Measurements from ENCODE around the gene GRID1. TPM values are rescaled to one million over a fixed set of nuclear protein-coding genes. Genes with fewer than 3 reads are reported as not detected.

Gene GRID1
- total and polyA plus RNA-seq, 10 of the 15 experiments (the other 5 are each of a cell fraction or from before 2014, with no cell fraction given), result 0.04 to 0.62 (median 0.08) TPM; not detected in 5

GRCh38 chr10:86333826-86334487, 32.6 kb downstream of the GRID1 start:
- FAIRE-seq, result no peak

More at GRCh38 chr10:86333826-86334487, 32.6 kb downstream of the GRID1 start:
- Histone ChIP-seq H3K9ac (ENCODE audit: control insufficient read depth, insufficient read depth, low read length) (no peak overlapping the region), H4K20me1 (ENCODE audit: control insufficient read depth, insufficient read depth) (no peaks in the 10 kb centered on the region; the same call in 1 of the 2 replicates), H3K4me2 (ENCODE audit: control insufficient read depth, insufficient read depth) (no peak overlapping the region), H2AFZ (ENCODE audit: control insufficient read depth, low read depth, low read length) (no peak overlapping the region), H3K4me3 (no peak overlapping the region), H3K4me1 (ENCODE audit: control insufficient read depth, insufficient read depth, low read length) (peaks cover 5% of the 10 kb centered on the region; the same call in 1 of the 2 replicates), H3K9me3 (replicated peaks; ENCODE audit: control insufficient read depth, insufficient read depth, low read length) (no peaks in the 10 kb centered on the region; the same call in 2 of the 3 replicates), H3K27me3 (replicated peaks in 1 of 2; ENCODE audit: control insufficient read depth in 2 of 2, insufficient read depth in 2 of 2, low read length in 1 of 2) (peaks cover 0 to 3% of the 10 kb centered on the region in 2 experiments; a peak in 1 of 4 replicates), H3K79me2 (ENCODE audit: control insufficient read depth, insufficient read depth, low read length) (no peaks in the 10 kb centered on the region), H3K27ac (ENCODE audit: control insufficient read depth, insufficient read depth) (no peak overlapping the region), H3K36me3 (ENCODE audit: control insufficient read depth in 2 of 2, insufficient read depth in 2 of 2, low read length in 1 of 2) (no peaks in the 10 kb centered on the region)
- 28% methylated on average over 6 of the region's 7 CpGs for WGBS (ENCODE audit: insufficient coverage, insufficient replicate concordance, low lambda C conversion rate, missing lambda C conversion rate)
- ChIA-PET CTCF (no interaction called here), SMC1A (ENCODE audit: uncharacterized antibody, unreplicated experiment) (no interaction called here), RAD21 (ENCODE audit: unreplicated experiment) (no interaction called here), POLR2A (no interaction called here)
- TF ChIP-seq BCLAF1 (IDR thresholded peaks at IDR 0.05), result no peak
- TF ChIP-seq CBFB (IDR thresholded peaks at IDR 0.05; ENCODE audit: low read depth), result no peak
- no peak for TF ChIP-seq USF2 (IDR thresholded peaks at IDR 0.05; ENCODE audit: borderline replicate concordance, low read depth, low read length)
- no peak for TF ChIP-seq SMAD5 (IDR thresholded peaks at IDR 0.05; ENCODE audit: low read depth)
- TF ChIP-seq FOS (IDR thresholded peaks at IDR 0.05; ENCODE audit: borderline replicate concordance, extremely low read depth, insufficient read length), result no peak
- TF ChIP-seq KDM1A (IDR thresholded peaks at IDR 0.05; ENCODE audit: borderline replicate concordance), result no peak
- ATAC-seq (no peak), DNase-seq (ENCODE audit: low read depth, low spot score) (no peak)
- intact Hi-C loops (cut with micrococcal nuclease; ENCODE audit: unreplicated experiment), result no loop called here
- BruUV-seq (replicated peaks), result no TSS peak
- in situ Hi-C loops (cut with MboI), result no loop called here
